Activated CD8-positive, alpha-beta T cell treated with anti-CD3 and anti-CD28 coated beads for 36 hours (primary cell): Measurements from ENCODE around the gene NUAK1. TPM values are rescaled to one million over a fixed set of nuclear protein-coding genes. Genes with fewer than 3 reads are reported as not detected.

Source experiments
- ATAC-seq: fragments of 200-7000 bp; cut with Tn5 transposase; one replicate; pipeline ENCODE4 v1.10.0; 2021; ENCODE audit warnings: mild to moderate bottlenecking, moderate library complexity
- CTCF ChIA-PET: fragments of 350-600 bp; sonication (Branson Sonifier 250); formaldehyde crosslinking; loops from one replicate; lab custom pipeline; 2021; ENCODE audit warnings: antibody characterized with exemption; lab: Charles Lee
- POLR2A ChIA-PET: fragments of 350-600 bp; sonication (Branson Sonifier 250); formaldehyde crosslinking; loops from one replicate; lab custom pipeline; 2021; ENCODE audit warnings: antibody characterized with exemption; lab: Charles Lee
- DNase-seq: peaks from one replicate; pipeline ENCODE4 v3.0.0-alpha.2; 2020
- H3K27ac Mint-ChIP-seq: one replicate; pipeline ENCODE4 v1.8.0; 2021; ENCODE audit warnings: mild to moderate bottlenecking, mixed read lengths
- H3K27me3 Mint-ChIP-seq: one replicate; pipeline ENCODE4 v1.8.0; 2021; ENCODE audit warnings: mixed read lengths
- H3K36me3 Mint-ChIP-seq: one replicate; pipeline ENCODE4 v1.8.0; 2021; ENCODE audit warnings: low read depth, mixed read lengths
- H3K4me1 Mint-ChIP-seq: one replicate; pipeline ENCODE4 v1.8.0; 2021; ENCODE audit warnings: low read depth, mixed read lengths
- H3K4me3 Mint-ChIP-seq: one replicate; pipeline ENCODE4 v1.8.0; 2021; ENCODE audit warnings: mild to moderate bottlenecking, moderate library complexity, mixed read lengths
- H3K9me3 Mint-ChIP-seq: one replicate; pipeline ENCODE4 v1.8.0; 2021; ENCODE audit warnings: mixed read lengths
- intact Hi-C: fragments of 100-400 bp; cut with micrococcal nuclease; formaldehyde crosslinking; loops from one replicate; pipeline ENCODE4 v1.10.0; 2022
- total RNA-seq, 2 experiments: library from RNA; stranded (reverse); gene quantifications; one replicate each; pipeline ENCODE4 v1.2.3, GENCODE V29; 2021
- TF ChIP-seq, protein P1 (sequence below): fragments of 200-600 bp; IDR thresholded peaks from one replicate; pipeline ENCODE4 v1.8.0; 2022; ENCODE audit warnings: antibody characterized with exemption, mild to moderate bottlenecking

NUAK1 gene
- total RNA-seq, 2 experiments from 2014 or later, result not detected

DNA sequence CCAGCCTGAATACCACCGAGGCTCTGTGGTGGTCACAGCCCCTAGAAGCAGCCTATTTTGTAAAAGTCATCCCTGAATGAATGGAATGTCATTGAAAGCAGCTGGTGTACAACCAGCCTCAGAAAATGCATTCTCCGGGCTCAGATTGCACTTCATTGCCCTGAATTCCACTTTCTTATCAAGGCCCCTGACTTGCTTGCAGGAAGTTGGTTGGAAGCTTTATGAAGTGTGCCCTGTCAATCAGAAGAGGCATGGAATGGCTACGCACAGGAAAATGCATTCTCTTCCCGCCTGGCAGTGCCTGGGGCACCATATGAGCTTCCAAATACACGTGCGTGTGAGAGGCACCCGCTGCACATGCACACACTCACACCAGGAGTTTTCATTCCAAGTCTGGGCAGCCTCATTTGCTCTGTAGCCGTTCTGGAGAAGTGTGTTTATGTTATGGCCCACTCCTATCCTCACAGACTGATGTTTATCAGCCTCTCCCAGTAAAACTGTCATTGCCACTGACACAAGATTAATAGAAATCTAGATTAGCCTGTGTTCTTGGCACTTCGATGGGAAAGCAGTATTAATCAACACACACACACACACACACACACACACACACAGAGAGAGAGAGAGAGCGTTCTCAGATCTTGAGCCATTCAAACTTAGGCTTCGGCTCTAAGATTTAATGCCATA is 63.9 kb downstream of the NUAK1 start:
- Mint-ChIP-seq H3K4me1 (peaks cover 3% of the 10 kb centered on the region), H3K4me3 (no peak overlapping the region), H3K9me3 (no peaks in the 10 kb centered on the region), H3K36me3 (no peaks in the 10 kb centered on the region), H3K27me3 (peaks cover 16% of the 10 kb centered on the region), H3K27ac (no peak overlapping the region)
- TF ChIP-seq, protein P1, sequence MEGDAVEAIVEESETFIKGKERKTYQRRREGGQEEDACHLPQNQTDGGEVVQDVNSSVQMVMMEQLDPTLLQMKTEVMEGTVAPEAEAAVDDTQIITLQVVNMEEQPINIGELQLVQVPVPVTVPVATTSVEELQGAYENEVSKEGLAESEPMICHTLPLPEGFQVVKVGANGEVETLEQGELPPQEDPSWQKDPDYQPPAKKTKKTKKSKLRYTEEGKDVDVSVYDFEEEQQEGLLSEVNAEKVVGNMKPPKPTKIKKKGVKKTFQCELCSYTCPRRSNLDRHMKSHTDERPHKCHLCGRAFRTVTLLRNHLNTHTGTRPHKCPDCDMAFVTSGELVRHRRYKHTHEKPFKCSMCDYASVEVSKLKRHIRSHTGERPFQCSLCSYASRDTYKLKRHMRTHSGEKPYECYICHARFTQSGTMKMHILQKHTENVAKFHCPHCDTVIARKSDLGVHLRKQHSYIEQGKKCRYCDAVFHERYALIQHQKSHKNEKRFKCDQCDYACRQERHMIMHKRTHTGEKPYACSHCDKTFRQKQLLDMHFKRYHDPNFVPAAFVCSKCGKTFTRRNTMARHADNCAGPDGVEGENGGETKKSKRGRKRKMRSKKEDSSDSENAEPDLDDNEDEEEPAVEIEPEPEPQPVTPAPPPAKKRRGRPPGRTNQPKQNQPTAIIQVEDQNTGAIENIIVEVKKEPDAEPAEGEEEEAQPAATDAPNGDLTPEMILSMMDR, result no peak
- no peak for ATAC-seq
- ChIA-PET CTCF (no interaction called here), POLR2A (no interaction called here)
- no peak for DNase-seq
- intact Hi-C loops, result no loop called here

DNA sequence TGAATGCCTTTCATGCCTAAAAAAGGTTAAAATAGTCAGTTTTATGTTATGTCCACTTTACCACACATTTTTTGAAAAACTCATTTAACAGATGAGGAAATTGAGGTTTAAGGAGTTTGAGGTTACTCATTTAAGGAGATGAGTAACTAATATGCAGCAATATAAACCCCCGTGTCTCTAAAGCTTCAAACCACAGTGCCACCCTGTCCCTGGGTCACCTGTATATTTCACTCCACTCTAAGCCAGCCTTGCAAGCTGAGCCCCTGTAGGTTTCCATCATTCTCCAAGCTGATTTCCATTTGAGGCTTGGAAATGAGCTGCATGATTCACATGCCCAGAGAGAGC is 64.4 kb downstream of the NUAK1 start:
- Mint-ChIP-seq H3K9me3 (no peaks in the 10 kb centered on the region), H3K27me3 (peaks cover 16% of the 10 kb centered on the region), H3K4me1 (peaks cover 3% of the 10 kb centered on the region), H3K36me3 (no peaks in the 10 kb centered on the region), H3K4me3 (no peak overlapping the region), H3K27ac (no peak overlapping the region)
- TF ChIP-seq, protein P1, result no peak
- intact Hi-C loops, result no loop called here
- ChIA-PET CTCF (no interaction called here), POLR2A (no interaction called here)
- no peak for DNase-seq
- ATAC-seq, result no peak

DNA sequence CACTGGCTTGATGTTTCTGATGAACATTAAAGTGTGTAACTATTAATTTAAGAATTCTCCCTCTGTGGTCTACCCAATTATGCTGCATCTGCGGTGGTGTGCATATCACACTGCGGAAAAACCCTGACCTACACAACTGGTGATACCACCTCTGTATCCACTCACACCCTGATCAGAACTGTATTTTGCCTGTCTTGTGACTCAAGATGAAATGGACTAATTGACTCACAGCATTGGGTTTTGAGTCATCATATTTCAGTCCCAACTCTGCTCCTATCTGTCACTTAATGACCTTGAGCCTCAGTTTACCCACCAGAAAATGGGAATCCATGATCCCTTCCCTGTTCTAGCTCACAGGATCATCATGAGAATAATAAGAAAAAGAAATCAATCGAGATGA is 65.6 kb downstream of the NUAK1 start:
- no peak overlapping the region for H3K4me3 Mint-ChIP-seq
- no peak overlapping the region for H3K27ac Mint-ChIP-seq
- ChIA-PET POLR2A (no interaction called here), CTCF (no interaction called here)
- DNase-seq (peak; percentile 12), ATAC-seq (peak; percentile 49)
- H3K4me1 Mint-ChIP-seq, result peaks cover 3% of the 10 kb centered on the region
- H3K36me3 Mint-ChIP-seq, result no peaks in the 10 kb centered on the region
- TF ChIP-seq, protein P1, result no peak
- intact Hi-C loops, result no loop called here
- peaks cover 13% of the 10 kb centered on the region for H3K27me3 Mint-ChIP-seq
- no peaks in the 10 kb centered on the region for H3K9me3 Mint-ChIP-seq

DNA sequence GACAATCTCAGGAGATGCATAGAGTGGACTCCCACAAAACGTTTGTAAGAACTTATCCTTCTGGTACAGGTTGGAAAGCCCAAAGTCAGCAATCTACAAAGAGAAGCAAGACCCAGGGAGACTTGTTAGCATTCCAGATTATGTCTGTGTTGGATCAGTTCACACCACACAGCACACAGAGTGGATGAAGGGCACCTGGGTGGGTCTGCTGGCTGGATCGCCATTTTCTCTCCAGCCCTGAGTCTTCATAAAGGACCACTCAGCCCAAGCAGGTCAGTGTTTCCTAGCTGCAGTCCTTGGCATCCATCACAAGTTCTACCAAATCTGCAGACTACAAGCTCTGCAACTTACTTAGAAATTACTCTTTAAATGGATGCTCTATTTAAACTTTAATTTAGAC is 66.0 kb downstream of the NUAK1 start:
- Mint-ChIP-seq H3K36me3 (no peaks in the 10 kb centered on the region), H3K4me1 (peaks cover 3% of the 10 kb centered on the region), H3K27me3 (peaks cover 13% of the 10 kb centered on the region), H3K4me3 (no peak overlapping the region), H3K9me3 (no peaks in the 10 kb centered on the region), H3K27ac (no peak overlapping the region)
- TF ChIP-seq, protein P1, result no peak
- no peak for DNase-seq
- ChIA-PET POLR2A (no interaction called here), CTCF (no interaction called here)
- intact Hi-C loops, result no loop called here
- ATAC-seq, result no peak

DNA sequence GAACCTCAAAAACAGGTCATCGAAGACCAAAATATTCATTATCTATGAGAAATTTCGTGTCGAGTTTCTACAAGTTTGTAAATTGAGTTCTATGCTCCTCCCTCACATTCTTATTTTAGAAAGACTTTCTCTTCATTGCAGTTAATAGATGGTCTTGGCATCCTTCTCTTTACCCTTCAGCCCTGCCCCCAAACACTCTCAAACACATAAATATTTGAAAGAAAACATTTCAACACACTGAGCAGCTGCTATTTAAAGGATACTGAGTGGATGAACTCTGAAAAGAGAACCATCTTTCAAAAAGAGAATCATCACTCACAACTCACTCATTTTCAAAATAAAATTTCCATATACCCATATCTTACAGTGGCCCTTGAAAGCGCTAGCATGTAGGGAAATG is 67.1 kb downstream of the NUAK1 start:
- ChIA-PET POLR2A (no interaction called here), CTCF (no interaction called here)
- no peaks in the 10 kb centered on the region for H3K9me3 Mint-ChIP-seq
- no peak overlapping the region for H3K4me3 Mint-ChIP-seq
- H3K4me1 Mint-ChIP-seq, result peaks cover 3% of the 10 kb centered on the region
- TF ChIP-seq, protein P1, result no peak
- intact Hi-C loops, result no loop called here
- no peak overlapping the region for H3K27ac Mint-ChIP-seq
- DNase-seq (no peak), ATAC-seq (no peak)
- H3K27me3 Mint-ChIP-seq, result peaks cover 9% of the 10 kb centered on the region
- H3K36me3 Mint-ChIP-seq, result no peaks in the 10 kb centered on the region
